Measurements from ENCODE around the gene TDRD10. TPM values are rescaled to one million over a fixed set of nuclear protein-coding genes. Genes with fewer than 3 reads are reported as not detected.

The TDRD10 gene
- total and polyA plus RNA-seq, 2 of the 8 experiments (the other 6 are each of a cell fraction or from before 2014, with no cell fraction given) = 0.15 to 0.27 TPM

GRCh38 chr1:154586231-154586630 lies 84.2 kb downstream of the TDRD10 start:
- no peak overlapping the region for H3K4ac ChIP-seq (replicated peaks; ENCODE audit: insufficient read length, low read depth, low read length)
- ChIA-PET POLR2A (ENCODE audit: partially characterized antibody) (no interaction called here), CTCF (ENCODE audit: partially characterized antibody) (interaction anchor here (1.4 kb wide), 1 partner anchor 27 kb away, joined by 3 read pairs; no protein-coding TSS in a partner anchor)
- H3K9me3 ChIP-seq (ENCODE audit: insufficient read depth in 2 of 2, low read depth in 1 of 2, low read length in 1 of 2) = no peaks in the 10 kb centered on the region
- no peak for FAIRE-seq
- no peak overlapping the region for H2AFZ ChIP-seq (ENCODE audit: low read length)
- H2BK20ac ChIP-seq (ENCODE audit: low read length) = no peak overlapping the region
- no peak overlapping the region for H3K14ac ChIP-seq (ENCODE audit: insufficient read length)
- H3K23me2 ChIP-seq (ENCODE audit: low read depth, low read length) = no peaks in the 10 kb centered on the region
- no peaks in the 10 kb centered on the region for H3K27me3 ChIP-seq (replicated peaks in 1 of 4; ENCODE audit: control insufficient read depth in 3 of 4, extremely low read depth in 1 of 4, insufficient read depth in 3 of 4, low read length in 3 of 4)
- peaks cover 68 to 97% (median 91%) of the 10 kb centered on the region in 4 experiments for H3K36me3 ChIP-seq (ENCODE audit: control insufficient read depth in 2 of 4, insufficient read depth in 4 of 4, low read length in 3 of 4)
- DNase-seq (ENCODE audit: low read depth in 1 of 2, low spot score in 2 of 2) = no peak
- no peak overlapping the region for H2BK15ac ChIP-seq (ENCODE audit: low read length)
- no peak overlapping the region for H3K4me2 ChIP-seq (ENCODE audit: insufficient read depth in 1 of 2, low read depth in 2 of 2, low read length in 2 of 2)
- no peaks in the 10 kb centered on the region for H3K79me2 ChIP-seq (ENCODE audit: control insufficient read depth in 1 of 2, insufficient read depth in 2 of 2, low read length in 2 of 2)
- no peak overlapping the region for H3K27ac ChIP-seq (ENCODE audit: low read depth, low read length)
- H2AK5ac ChIP-seq (ENCODE audit: low read depth, low read length) = no peak overlapping the region
- no peak overlapping the region for H3K4me3 ChIP-seq (ENCODE audit: extremely low read depth in 1 of 4, insufficient read depth in 2 of 4, low read depth in 3 of 4, low read length in 4 of 4)
- H3K23ac ChIP-seq (ENCODE audit: insufficient read length) = no peak overlapping the region
- H2BK120ac ChIP-seq (replicated peaks; ENCODE audit: low read depth, low read length) = no peak overlapping the region
- H4K5ac ChIP-seq (ENCODE audit: insufficient read length, low read depth, low read length) = no peak overlapping the region
- 93% methylated on average over 10 of the region's 10 CpGs; no CpG with 5 or more reads in 1 of the 2 experiments for WGBS, 2 experiments (ENCODE audit: extremely low coverage in 1 of 2, insufficient coverage in 1 of 2, insufficient read length in 1 of 2, insufficient replicate concordance in 2 of 2, low coverage in 1 of 2, low lambda C conversion rate in 2 of 2, missing lambda C conversion rate in 1 of 2)
- H2BK12ac ChIP-seq (ENCODE audit: low read depth, low read length) = no peak overlapping the region
- no peak overlapping the region for H3K9ac ChIP-seq (replicated peaks in 1 of 4; ENCODE audit: extremely low read depth in 1 of 4, low read depth in 3 of 4, low read length in 3 of 4)
- H4K91ac ChIP-seq (replicated peaks; ENCODE audit: insufficient read length, low read length) = no peak overlapping the region
- no peak overlapping the region for H3K56ac ChIP-seq (replicated peaks; ENCODE audit: insufficient read length, low read depth, low read length)
- H3K79me1 ChIP-seq (ENCODE audit: low read depth, low read length) = 0 out of 2 replicates have a peak, but pooled peaks cover 2% of the 10 kb centered on the region
- H3K4me1 ChIP-seq (replicated peaks in 1 of 4; ENCODE audit: control insufficient read depth in 3 of 4, insufficient read depth in 4 of 4, low read length in 3 of 4) = no peaks in the 10 kb centered on the region
- TF ChIP-seq RNF2 (IDR thresholded peaks at IDR 0.05; ENCODE audit: borderline replicate concordance, low read depth, low read length, missing control alignments, poor library complexity, severe bottlenecking) (no peak), TCF12 (IDR thresholded peaks at IDR 0.05; ENCODE audit: low read depth, low read length) (no peak), EGR1 (IDR thresholded peaks at IDR 0.05; ENCODE audit: borderline replicate concordance, low read depth, low read length) (no peak), RAD21 (IDR thresholded peaks at IDR 0.05 in 1 of 2, conservative IDR thresholded peaks at IDR 0.05 in 1 of 2; ENCODE audit: low read depth in 2 of 2, low read length in 2 of 2) (peak; percentile 11 to 19; a peak in 2 of 4 replicates)
- H3K18ac ChIP-seq (ENCODE audit: extremely low read depth, low read length) = no peak overlapping the region
- H2BK5ac ChIP-seq (ENCODE audit: low read depth, low read length) = no peak overlapping the region
- H4K8ac ChIP-seq (ENCODE audit: extremely low read depth, insufficient read depth, low read length) = no peak overlapping the region
- peaks cover 14% of the 10 kb centered on the region in 2 experiments for H4K20me1 ChIP-seq (replicated peaks in 1 of 2; ENCODE audit: control insufficient read depth in 1 of 2, insufficient read depth in 2 of 2, low read length in 2 of 2)

All from H1 (cell line).